Naive thymus-derived CD4-positive, alpha-beta T cell (primary cell): ENCODE data around the gene RGS7BP. TPM values are rescaled to one million over a fixed set of nuclear protein-coding genes. Genes with fewer than 3 reads are reported as not detected.

Experiments used
- ATAC-seq: fragments of 150-1000 bp; cut with Tn5 transposase; 2 replicates; pipeline ENCODE4 v1.10.0; 2021; ENCODE audit warnings: mild to moderate bottlenecking, moderate library complexity
- CTCF ChIA-PET: fragments of 350-600 bp; sonication (Branson Sonifier 250); formaldehyde crosslinking; loops from one replicate; lab custom pipeline; 2021; ENCODE audit warnings: antibody characterized with exemption; lab: Charles Lee
- POLR2A ChIA-PET: fragments of 350-600 bp; sonication (Branson Sonifier 250); formaldehyde crosslinking; loops from one replicate; lab custom pipeline; 2021; ENCODE audit warnings: antibody characterized with exemption, inconsistent platforms; lab: Charles Lee
- DNase-seq, 9 donors: peaks; one replicate each; pipeline versions ENCODE4 v3.0.0 to v3.0.0-alpha.2; 2020 to 2022; ENCODE audit warnings: mixed read lengths in 1 of 9
- H3K27ac ChIP-seq: one replicate; pipeline ENCODE4 v1.7.0; 2013; ENCODE audit warnings: mild to moderate bottlenecking, low read depth, low read length, moderate library complexity
- H3K27me3 ChIP-seq, 2 donors: one replicate each; pipeline ENCODE4 v1.7.0; 2013; ENCODE audit warnings: low read length in 2 of 2, mild to moderate bottlenecking in 2 of 2, moderate library complexity in 2 of 2; ENCODE audit not compliant: control insufficient read depth in 2 of 2, insufficient read depth in 2 of 2
- H3K36me3 ChIP-seq, 3 experiments: 1 replicate in 2 of 3; 2 replicates in 1 of 3; pipeline ENCODE4 v1.7.0; 2013; ENCODE audit warnings: low read length in 3 of 3, mild to moderate bottlenecking in 3 of 3, moderate library complexity in 1 of 3; ENCODE audit not compliant: insufficient read depth in 3 of 3, control insufficient read depth in 2 of 3
- H3K4me1 ChIP-seq, 2 donors: one replicate each; pipeline ENCODE4 v1.7.0; 2013; ENCODE audit warnings: low read length in 2 of 2, mild to moderate bottlenecking in 2 of 2, moderate library complexity in 1 of 2; ENCODE audit not compliant: control insufficient read depth in 2 of 2, insufficient read depth in 2 of 2
- H3K4me3 ChIP-seq: 2 replicates; pipeline ENCODE4 v1.7.0; 2013; ENCODE audit warnings: mild to moderate bottlenecking, low read length
- H3K9me3 ChIP-seq, 3 experiments: 1 replicate in 2 of 3; 2 replicates in 1 of 3; pipeline ENCODE4 v1.7.0; 2013; ENCODE audit warnings: low read length in 3 of 3; ENCODE audit not compliant: control insufficient read depth in 2 of 3
- H3K27ac Mint-ChIP-seq, 9 donors: one replicate each; pipeline ENCODE4 v1.8.0; 2020 to 2022; ENCODE audit warnings: mixed read lengths in 9 of 9, mild to moderate bottlenecking in 8 of 9, moderate library complexity in 5 of 9, inconsistent platforms in 2 of 9
- H3K27me3 Mint-ChIP-seq, 5 donors: one replicate each; pipeline ENCODE4 v1.8.0; 2021 to 2022; ENCODE audit warnings: mixed read lengths in 5 of 5, mild to moderate bottlenecking in 1 of 5
- H3K36me3 Mint-ChIP-seq, 5 donors: one replicate each; pipeline ENCODE4 v1.8.0; 2020 to 2022; ENCODE audit warnings: mixed read lengths in 5 of 5, mild to moderate bottlenecking in 3 of 5, inconsistent platforms in 1 of 5
- H3K4me1 Mint-ChIP-seq, 7 donors: one replicate each; pipeline ENCODE4 v1.8.0; 2020 to 2022; ENCODE audit warnings: mixed read lengths in 7 of 7, mild to moderate bottlenecking in 3 of 7, inconsistent platforms in 1 of 7
- H3K4me3 Mint-ChIP-seq, 10 donors: one replicate each; pipeline ENCODE4 v1.8.0; 2020 to 2022; ENCODE audit warnings: mild to moderate bottlenecking in 10 of 10, mixed read lengths in 10 of 10, moderate library complexity in 6 of 10, inconsistent platforms in 2 of 10
- H3K9me3 Mint-ChIP-seq, 11 donors: one replicate each; pipeline ENCODE4 v1.8.0; 2020 to 2022; ENCODE audit warnings: mixed read lengths in 11 of 11, mild to moderate bottlenecking in 4 of 11, inconsistent platforms in 1 of 11, moderate library complexity in 1 of 11
- intact Hi-C, 2 donors: fragments of 100-400 bp; cut with micrococcal nuclease; formaldehyde crosslinking; loops; one replicate each; pipeline ENCODE4 v1.15.1; 2023
- polyA plus RNA-seq, 2 donors: library from polyadenylated mRNA; unstranded; fragments of 300-500 nt; fragmentation: Illumina TruSeq; gene quantifications; one replicate each; pipeline ENCODE4 v1.2.3, GENCODE V29; 2021
- total RNA-seq, 6 experiments: library from RNA in 5 of 6; stranded (reverse) in 5 of 6; gene quantifications; 1 replicate in 5 of 6; 2 replicates in 1 of 6; pipeline ENCODE4 v1.2.3 and lab custom pipeline; 2021 to 2026

The RGS7BP gene
- total and polyA plus RNA-seq, 7 experiments from 2014 or later, result not detected

- H3K27me3 ChIP-seq, result no peaks in the 10 kb centered on the region
- Mint-ChIP-seq H3K36me3 (peaks cover 0 to 8% (median 0%) of the 10 kb centered on the region in 5 donors), H3K4me3 (no peak overlapping the region), H3K27me3 (peaks cover 0 to 5% (median 0%) of the 10 kb centered on the region in 5 donors), H3K27ac (no peak overlapping the region), H3K4me1 (no peaks in the 10 kb centered on the region), H3K9me3 (peaks cover 0 to 21% (median 7%) of the 10 kb centered on the region in 11 donors)
- no peaks in the 10 kb centered on the region for H3K9me3 ChIP-seq
- no peaks in the 10 kb centered on the region for H3K4me1 ChIP-seq
- ATAC-seq (no peak), DNase-seq (no peak)
- ChIA-PET CTCF (no interaction called here), POLR2A (no interaction called here)
- no peak overlapping the region for H3K4me3 ChIP-seq
- intact Hi-C loops, result no loop called here
- H3K36me3 ChIP-seq, result no peaks in the 10 kb centered on the region
- H3K27ac ChIP-seq, result no peak overlapping the region
These were observed 16.0 kb upstream of the RGS7BP start for GRCh38 chr5:64489857-64490256.

GRCh38 chr5:64497386-64497785 is 8.4 kb upstream of the RGS7BP start:
- peaks cover 0 to 16% (median 2%) of the 10 kb centered on the region in 11 donors for H3K9me3 Mint-ChIP-seq
- CTCF ChIA-PET, result no interaction called here

GRCh38 chr5:64502196-64502595 is 3.6 kb upstream of the RGS7BP start:
- H3K27ac Mint-ChIP-seq, result no peak overlapping the region
- H3K4me3 Mint-ChIP-seq, result no peak overlapping the region
- peaks cover 29 to 50% (median 38%) of the 10 kb centered on the region in 5 donors for H3K27me3 Mint-ChIP-seq
- no peak for ATAC-seq
- POLR2A ChIA-PET, result no interaction called here
- H3K4me1 Mint-ChIP-seq, result peaks cover 0 to 11% (median 6%) of the 10 kb centered on the region in 7 donors
- intact Hi-C loops, result no loop called here
- DNase-seq, result no peak
- no peak overlapping the region for H3K27ac ChIP-seq
- H3K4me1 ChIP-seq, result no peaks in the 10 kb centered on the region
- no peaks in the 10 kb centered on the region for H3K9me3 ChIP-seq
- CTCF ChIA-PET, result no interaction called here
- peaks cover 0 to 16% (median 3%) of the 10 kb centered on the region in 11 donors for H3K9me3 Mint-ChIP-seq
- H3K36me3 Mint-ChIP-seq, result peaks cover 0 to 8% (median 0%) of the 10 kb centered on the region in 5 donors
- H3K36me3 ChIP-seq, result no peaks in the 10 kb centered on the region
- H3K27me3 ChIP-seq, result peaks cover 0 to 7% of the 10 kb centered on the region in 2 donors
- no peak overlapping the region for H3K4me3 ChIP-seq

More at GRCh38 chr5:64497386-64497785, 8.4 kb upstream of the RGS7BP start:
- Histone ChIP-seq H3K27ac (no peak overlapping the region), H3K9me3 (no peaks in the 10 kb centered on the region), H3K36me3 (no peaks in the 10 kb centered on the region), H3K27me3 (no peaks in the 10 kb centered on the region), H3K4me3 (no peak overlapping the region), H3K4me1 (no peaks in the 10 kb centered on the region)
- Mint-ChIP-seq H3K27ac (no peak overlapping the region), H3K36me3 (peaks cover 0 to 4% (median 0%) of the 10 kb centered on the region in 5 donors), H3K27me3 (peaks cover 0 to 19% (median 5%) of the 10 kb centered on the region in 5 donors), H3K4me3 (no peak overlapping the region), H3K4me1 (no peaks in the 10 kb centered on the region)
- POLR2A ChIA-PET, result no interaction called here
- intact Hi-C loops, result no loop called here
- DNase-seq, result no peak
- ATAC-seq, result no peak

GRCh38 chr5:64506567-64507263 is 900 bp downstream of the RGS7BP start:
- ChIA-PET CTCF (no interaction called here), POLR2A (no interaction called here)
- Mint-ChIP-seq H3K36me3 (peaks cover 0 to 6% (median 0%) of the 10 kb centered on the region in 5 donors), H3K4me1 (peaks cover 0 to 11% (median 6%) of the 10 kb centered on the region in 7 donors), H3K4me3 (no peak overlapping the region), H3K27me3 (peaks cover 39 to 57% (median 48%) of the 10 kb centered on the region in 5 donors), H3K27ac (no peak overlapping the region), H3K9me3 (peaks cover 0 to 5% (median 0%) of the 10 kb centered on the region in 11 donors)
- peaks cover 0 to 7% of the 10 kb centered on the region in 2 donors for H3K27me3 ChIP-seq
- H3K36me3 ChIP-seq, result no peaks in the 10 kb centered on the region
- H3K9me3 ChIP-seq, result no peaks in the 10 kb centered on the region
- intact Hi-C loops, result no loop called here
- ATAC-seq (no peak), DNase-seq (no peak)
- no peak overlapping the region for H3K4me3 ChIP-seq
- H3K4me1 ChIP-seq, result no peaks in the 10 kb centered on the region
- H3K27ac ChIP-seq, result no peak overlapping the region

GRCh38 chr5:64507264-64507605 is 1.4 kb downstream of the RGS7BP start:
- Mint-ChIP-seq H3K27ac (no peak overlapping the region), H3K9me3 (peaks cover 0 to 6% (median 0%) of the 10 kb centered on the region in 11 donors), H3K4me3 (no peak overlapping the region), H3K36me3 (peaks cover 0 to 6% (median 0%) of the 10 kb centered on the region in 5 donors), H3K4me1 (peaks cover 0 to 11% (median 6%) of the 10 kb centered on the region in 7 donors), H3K27me3 (peaks cover 39 to 57% (median 48%) of the 10 kb centered on the region in 5 donors)
- Histone ChIP-seq H3K4me3 (no peak overlapping the region), H3K27me3 (peaks cover 0 to 7% of the 10 kb centered on the region in 2 donors), H3K27ac (no peak overlapping the region), H3K9me3 (no peaks in the 10 kb centered on the region), H3K4me1 (no peaks in the 10 kb centered on the region), H3K36me3 (no peaks in the 10 kb centered on the region)
- ATAC-seq (no peak), DNase-seq (no peak)
- POLR2A ChIA-PET, result no interaction called here
- intact Hi-C loops, result no loop called here
- CTCF ChIA-PET, result no interaction called here

- Mint-ChIP-seq H3K4me1 (peaks cover 0 to 11% (median 6%) of the 10 kb centered on the region in 7 donors), H3K27ac (no peak overlapping the region), H3K4me3 (no peak overlapping the region), H3K9me3 (peaks cover 0 to 4% (median 0%) of the 10 kb centered on the region in 11 donors), H3K36me3 (peaks cover 0 to 6% (median 0%) of the 10 kb centered on the region in 5 donors), H3K27me3 (peaks cover 20 to 47% (median 37%) of the 10 kb centered on the region in 5 donors)
- ChIA-PET CTCF (no interaction called here), POLR2A (no interaction called here)
- Histone ChIP-seq H3K4me1 (no peaks in the 10 kb centered on the region), H3K9me3 (no peaks in the 10 kb centered on the region), H3K27me3 (no peaks in the 10 kb centered on the region), H3K4me3 (no peak overlapping the region), H3K27ac (no peak overlapping the region), H3K36me3 (no peaks in the 10 kb centered on the region)
- intact Hi-C loops, result no loop called here
- DNase-seq (no peak), ATAC-seq (no peak)
These were observed 4.0 kb downstream of the RGS7BP start for GRCh38 chr5:64509828-64510227.

- peaks cover 0 to 4% (median 0%) of the 10 kb centered on the region in 11 donors for H3K9me3 Mint-ChIP-seq
- CTCF ChIA-PET, result interaction anchor here (0.7 kb wide), 1 partner anchor 900 kb away, joined by 3 read pairs; no protein-coding TSS in a partner anchor
- POLR2A ChIA-PET, result no interaction called here
- H3K36me3 Mint-ChIP-seq, result no peaks in the 10 kb centered on the region
- intact Hi-C loops, result no loop called here
- no peak for DNase-seq
- Histone ChIP-seq H3K27me3 (no peaks in the 10 kb centered on the region), H3K36me3 (no peaks in the 10 kb centered on the region), H3K4me1 (no peaks in the 10 kb centered on the region), H3K9me3 (no peaks in the 10 kb centered on the region), H3K4me3 (no peak overlapping the region), H3K27ac (no peak overlapping the region)
- no peak overlapping the region for H3K4me3 Mint-ChIP-seq
- ATAC-seq, result no peak
- no peak overlapping the region for H3K27ac Mint-ChIP-seq
- peaks cover 2 to 37% (median 7%) of the 10 kb centered on the region in 5 donors for H3K27me3 Mint-ChIP-seq
- H3K4me1 Mint-ChIP-seq, result no peaks in the 10 kb centered on the region
These were observed 7.7 kb downstream of the RGS7BP start for GRCh38 chr5:64513492-64513891.
